AG09309 (cell line): ENCODE data around the gene FPR2.

Experiments
- DNase-seq: peaks from one replicate; pipeline ENCODE4 v3.0.0-alpha.2; 2010; ENCODE audit warnings: low read depth
- H3K4me3 ChIP-seq: 2 replicates; pipeline ENCODE4 v1.5.1; 2011; ENCODE audit warnings: mild to moderate bottlenecking, low read depth, low read length, moderate library complexity; ENCODE audit not compliant: control insufficient read depth
- CTCF ChIP-seq: IDR thresholded peaks from 2 replicates; pipeline ENCODE4 v1.5.1; 2011; ENCODE audit warnings: mild to moderate bottlenecking, low read depth, low read length, inconsistent platforms; ENCODE audit not compliant: insufficient read depth, control insufficient read depth; ENCODE audit errors: missing control alignments

The FPR2 gene

GRCh38 chr19:51739466-51740213 is 21.3 kb upstream of the FPR2 start:
- no peak for DNase-seq
- H3K4me3 ChIP-seq, result no peak overlapping the region
- TF ChIP-seq CTCF, result no peak

- no peak for TF ChIP-seq CTCF
- H3K4me3 ChIP-seq, result no peak overlapping the region
- no peak for DNase-seq
Observed at GRCh38 chr19:51740356-51740755, 20.6 kb upstream of the FPR2 start.

GRCh38 chr19:51742789-51743188 is 18.2 kb upstream of the FPR2 start:
- no peak for TF ChIP-seq CTCF
- DNase-seq, result peak; percentile 57

GRCh38 chr19:51743405-51743804 is 17.6 kb upstream of the FPR2 start:
- no peak for TF ChIP-seq CTCF
- DNase-seq, result no peak
- H3K4me3 ChIP-seq, result no peak overlapping the region

More at GRCh38 chr19:51742789-51743188, 18.2 kb upstream of the FPR2 start:
- H3K4me3 ChIP-seq, result no peak overlapping the region

- no peak overlapping the region for H3K4me3 ChIP-seq
- no peak for TF ChIP-seq CTCF
- no peak for DNase-seq
Observed at GRCh38 chr19:51746731-51747130, 14.2 kb upstream of the FPR2 start.

GRCh38 chr19:51749979-51750378 is 11.0 kb upstream of the FPR2 start:
- TF ChIP-seq CTCF, result no peak
- no peak overlapping the region for H3K4me3 ChIP-seq
- DNase-seq, result peak; percentile 61
